Liver (tissue), 9 donors: ENCODE results near the gene SRGAP3. TPM values are rescaled to one million over a fixed set of nuclear protein-coding genes. Genes with fewer than 3 reads are reported as not detected.

Experiments
- DNase-seq: peaks from one replicate; pipeline ENCODE4 v3.0.0-alpha.2; 2017; ENCODE audit warnings: low spot score
- H3K27ac ChIP-seq, 2 donors: one replicate each; pipeline ENCODE4 v1.7.0; 2013; ENCODE audit warnings: inconsistent platforms in 2 of 2, low read length in 2 of 2, control low read depth in 1 of 2, low read depth in 1 of 2, mild to moderate bottlenecking in 1 of 2
- H3K27me3 ChIP-seq, 4 donors: one replicate each; pipeline versions ENCODE4 v1.6.1 to v1.7.0; 2013; ENCODE audit warnings: low read length in 3 of 4, inconsistent platforms in 1 of 4, mild to moderate bottlenecking in 1 of 4, moderate library complexity in 1 of 4; ENCODE audit not compliant: control insufficient read depth in 4 of 4, insufficient read depth in 4 of 4
- H3K36me3 ChIP-seq, 4 donors: one replicate each; pipeline versions ENCODE4 v1.6.1 to v1.7.0; 2013; ENCODE audit warnings: low read length in 3 of 4, mild to moderate bottlenecking in 3 of 4, low read depth in 1 of 4, moderate library complexity in 1 of 4; ENCODE audit not compliant: control insufficient read depth in 4 of 4, insufficient read depth in 3 of 4
- H3K4me1 ChIP-seq, 4 donors: one replicate each; pipeline versions ENCODE4 v1.6.1 to v1.7.0; 2013; ENCODE audit warnings: low read length in 3 of 4, mild to moderate bottlenecking in 3 of 4, moderate library complexity in 1 of 4; ENCODE audit not compliant: control insufficient read depth in 4 of 4, insufficient read depth in 4 of 4
- H3K4me3 ChIP-seq, 3 donors: one replicate each; pipeline versions ENCODE4 v1.6.1 to v1.7.0; 2013; ENCODE audit warnings: low read length in 3 of 3, control low read depth in 1 of 3, low read depth in 1 of 3, mild to moderate bottlenecking in 1 of 3
- H3K9ac ChIP-seq, 2 donors: one replicate each; pipeline ENCODE4 v1.7.0; 2013; ENCODE audit warnings: low read length in 2 of 2, mild to moderate bottlenecking in 2 of 2, moderate library complexity in 2 of 2, control low read depth in 1 of 2, low read depth in 1 of 2
- H3K9me3 ChIP-seq, 4 donors: one replicate each; pipeline versions ENCODE4 v1.6.1 to v1.7.0; 2013; ENCODE audit warnings: low read length in 3 of 4; ENCODE audit not compliant: control insufficient read depth in 4 of 4
- ATF3 ChIP-seq: IDR thresholded peaks from 2 replicates; pipeline ENCODE4 v1.6.1; 2016; ENCODE audit warnings: antibody characterized with exemption
- CTCF ChIP-seq: fragments of 150-350 bp; IDR thresholded peaks from 2 replicates; pipeline ENCODE4 v1.5.1; 2017; ENCODE audit warnings: improper control_type of control experiment, low read depth, low read length; ENCODE audit not compliant: missing input control
- EGR1 ChIP-seq, 2 donors: IDR thresholded peaks; 2 replicates each; pipeline ENCODE4 v1.6.1; 2016 to 2018; ENCODE audit warnings: antibody characterized with exemption in 2 of 2, low read depth in 2 of 2
- FOXA1 ChIP-seq: IDR thresholded peaks from 2 replicates; pipeline ENCODE4 v1.6.1; 2016; ENCODE audit warnings: antibody characterized with exemption
- FOXA2 ChIP-seq: IDR thresholded peaks from 2 replicates; pipeline ENCODE4 v1.6.1; 2016; ENCODE audit warnings: antibody characterized with exemption
- GABPA ChIP-seq, 2 donors: IDR thresholded peaks in 1 of 2; conservative IDR thresholded peaks in 1 of 2; 2 replicates each; pipeline ENCODE4 v1.6.1; 2016; ENCODE audit warnings: antibody characterized with exemption in 2 of 2, mild to moderate bottlenecking in 1 of 2, moderate library complexity in 1 of 2
- HNF4A ChIP-seq, 2 donors: conservative IDR thresholded peaks; 2 replicates each; pipeline ENCODE4 v1.6.1; 2016; ENCODE audit warnings: antibody characterized with exemption in 2 of 2, mild to moderate bottlenecking in 2 of 2
- HNF4G ChIP-seq: IDR thresholded peaks from 2 replicates; pipeline ENCODE4 v1.6.1; 2016; ENCODE audit warnings: antibody characterized with exemption
- NR2F2 ChIP-seq: IDR thresholded peaks from 2 replicates; pipeline ENCODE4 v1.6.1; 2016; ENCODE audit warnings: antibody characterized with exemption
- RAD21 ChIP-seq, 2 donors: IDR thresholded peaks; 2 replicates each; pipeline ENCODE4 v1.6.1; 2016; ENCODE audit warnings: antibody characterized with exemption in 2 of 2, mild to moderate bottlenecking in 2 of 2
- RXRA ChIP-seq, 2 donors: IDR thresholded peaks; 2 replicates each; pipeline ENCODE4 v1.6.1; 2017 to 2018; ENCODE audit warnings: antibody characterized with exemption in 2 of 2, mild to moderate bottlenecking in 1 of 2
- SP1 ChIP-seq: IDR thresholded peaks from 2 replicates; pipeline ENCODE4 v1.6.1; 2018; ENCODE audit warnings: antibody characterized with exemption, mild to moderate bottlenecking
- YY1 ChIP-seq: IDR thresholded peaks from 2 replicates; pipeline ENCODE4 v1.6.1; 2016; ENCODE audit warnings: antibody characterized with exemption, mild to moderate bottlenecking
- WGBS: extraction: QIAGEN DNeasy Blood & Tissue Kit; methylation state at CpG from one replicate; pipeline ENCODE4 v1.1.7; 2013; 5-methylcytosine and 5-hydroxymethylcytosine counted together
- polyA plus RNA-seq, 2 donors: library from polyadenylated mRNA; stranded (reverse) in 1 of 2; unstranded in 1 of 2; fragments of 200-250 nt in 1 of 2; fragments of >200 nt in 1 of 2; fragmentation: Nextera tagmentation in 1 of 2; extraction: Ambion mirVana in 1 of 2; gene quantifications; one replicate each; pipeline versions ENCODE4 v1.2.1 to v1.2.3, GENCODE V29; 2013 to 2015
- total RNA-seq, 2 donors: library from RNA; depleted of rRNA; stranded (reverse); fragments of >200 nt; gene quantifications; one replicate each; pipeline ENCODE4 v1.2.3, GENCODE V29; 2014
- TF ChIP-seq, protein P1 (sequence below): IDR thresholded peaks from 2 replicates; pipeline ENCODE4 v1.6.1; 2016; ENCODE audit warnings: antibody characterized with exemption, mild to moderate bottlenecking
- TF ChIP-seq, protein P2 (sequence below): IDR thresholded peaks from 2 replicates; pipeline ENCODE4 v1.6.1; 2016; ENCODE audit warnings: antibody characterized with exemption
- donor health status: healthy.
- donor health status: healthy.
- donor health status: healthy.
- donor health status: healthy.
- donor health status: healthy.

SRGAP3 gene
- total and polyA plus RNA-seq, 4 donors, result 0.61 to 4.2 (median 1.6) TPM

DNA sequence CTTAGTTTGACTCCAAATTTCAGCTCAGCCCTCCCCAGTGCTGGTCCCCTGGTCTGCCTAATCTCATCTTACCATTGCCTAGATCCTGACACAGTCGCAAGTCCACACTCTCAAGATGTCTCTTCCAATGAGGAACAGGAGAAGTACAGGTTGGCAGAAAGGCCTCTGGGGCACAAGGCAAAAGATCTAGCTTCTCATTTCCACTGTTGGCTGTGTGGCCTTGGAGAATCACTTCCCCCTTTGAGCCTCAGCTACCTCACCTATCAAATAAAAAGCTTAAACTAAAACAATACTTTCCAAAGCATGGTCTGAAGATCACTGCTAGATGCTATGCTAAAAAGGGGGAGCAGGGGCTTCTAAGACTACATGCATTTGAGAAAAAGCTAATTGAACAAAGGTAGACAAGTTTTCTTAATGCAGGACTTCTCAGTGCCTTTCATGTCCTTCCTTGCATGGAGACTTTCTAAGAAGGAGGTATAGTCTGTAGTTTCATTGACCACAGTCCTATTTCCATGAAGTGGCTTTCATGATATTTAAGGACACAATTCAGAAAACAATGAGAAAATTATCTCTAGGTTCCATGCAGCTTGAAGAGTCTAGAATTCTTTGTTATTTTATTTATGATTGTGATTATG lies 168.1 kb downstream of the SRGAP3 start:
- Histone ChIP-seq H3K9ac (no peak overlapping the region), H3K27ac (no peak overlapping the region), H3K4me3 (no peak overlapping the region), H3K27me3 (no peaks in the 10 kb centered on the region), H3K9me3 (no peaks in the 10 kb centered on the region), H3K4me1 (no peaks in the 10 kb centered on the region), H3K36me3 (peaks cover 0 to 3% (median 0%) of the 10 kb centered on the region in 4 donors)
- TF ChIP-seq, protein P1, sequence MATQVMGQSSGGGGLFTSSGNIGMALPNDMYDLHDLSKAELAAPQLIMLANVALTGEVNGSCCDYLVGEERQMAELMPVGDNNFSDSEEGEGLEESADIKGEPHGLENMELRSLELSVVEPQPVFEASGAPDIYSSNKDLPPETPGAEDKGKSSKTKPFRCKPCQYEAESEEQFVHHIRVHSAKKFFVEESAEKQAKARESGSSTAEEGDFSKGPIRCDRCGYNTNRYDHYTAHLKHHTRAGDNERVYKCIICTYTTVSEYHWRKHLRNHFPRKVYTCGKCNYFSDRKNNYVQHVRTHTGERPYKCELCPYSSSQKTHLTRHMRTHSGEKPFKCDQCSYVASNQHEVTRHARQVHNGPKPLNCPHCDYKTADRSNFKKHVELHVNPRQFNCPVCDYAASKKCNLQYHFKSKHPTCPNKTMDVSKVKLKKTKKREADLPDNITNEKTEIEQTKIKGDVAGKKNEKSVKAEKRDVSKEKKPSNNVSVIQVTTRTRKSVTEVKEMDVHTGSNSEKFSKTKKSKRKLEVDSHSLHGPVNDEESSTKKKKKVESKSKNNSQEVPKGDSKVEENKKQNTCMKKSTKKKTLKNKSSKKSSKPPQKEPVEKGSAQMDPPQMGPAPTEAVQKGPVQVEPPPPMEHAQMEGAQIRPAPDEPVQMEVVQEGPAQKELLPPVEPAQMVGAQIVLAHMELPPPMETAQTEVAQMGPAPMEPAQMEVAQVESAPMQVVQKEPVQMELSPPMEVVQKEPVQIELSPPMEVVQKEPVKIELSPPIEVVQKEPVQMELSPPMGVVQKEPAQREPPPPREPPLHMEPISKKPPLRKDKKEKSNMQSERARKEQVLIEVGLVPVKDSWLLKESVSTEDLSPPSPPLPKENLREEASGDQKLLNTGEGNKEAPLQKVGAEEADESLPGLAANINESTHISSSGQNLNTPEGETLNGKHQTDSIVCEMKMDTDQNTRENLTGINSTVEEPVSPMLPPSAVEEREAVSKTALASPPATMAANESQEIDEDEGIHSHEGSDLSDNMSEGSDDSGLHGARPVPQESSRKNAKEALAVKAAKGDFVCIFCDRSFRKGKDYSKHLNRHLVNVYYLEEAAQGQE, result no peak
- TF ChIP-seq FOXA2, result no peak
- no peak for TF ChIP-seq FOXA1
- TF ChIP-seq HNF4A (conservative IDR thresholded peaks at IDR 0.05), result no peak
- no peak for TF ChIP-seq RXRA (IDR thresholded peaks at IDR 0.05)
- TF ChIP-seq EGR1 (IDR thresholded peaks at IDR 0.05; ENCODE audit: low read depth in 2 of 2), result no peak
- no peak for TF ChIP-seq ATF3
- no peak for TF ChIP-seq HNF4G
- no peak for TF ChIP-seq RAD21 (IDR thresholded peaks at IDR 0.05)
- TF ChIP-seq GABPA (IDR thresholded peaks at IDR 0.05 in 1 of 2, conservative IDR thresholded peaks at IDR 0.05 in 1 of 2), result no peak
- no peak for TF ChIP-seq CTCF
- TF ChIP-seq SP1, result no peak
- no peak for TF ChIP-seq YY1
- TF ChIP-seq, protein P2, sequence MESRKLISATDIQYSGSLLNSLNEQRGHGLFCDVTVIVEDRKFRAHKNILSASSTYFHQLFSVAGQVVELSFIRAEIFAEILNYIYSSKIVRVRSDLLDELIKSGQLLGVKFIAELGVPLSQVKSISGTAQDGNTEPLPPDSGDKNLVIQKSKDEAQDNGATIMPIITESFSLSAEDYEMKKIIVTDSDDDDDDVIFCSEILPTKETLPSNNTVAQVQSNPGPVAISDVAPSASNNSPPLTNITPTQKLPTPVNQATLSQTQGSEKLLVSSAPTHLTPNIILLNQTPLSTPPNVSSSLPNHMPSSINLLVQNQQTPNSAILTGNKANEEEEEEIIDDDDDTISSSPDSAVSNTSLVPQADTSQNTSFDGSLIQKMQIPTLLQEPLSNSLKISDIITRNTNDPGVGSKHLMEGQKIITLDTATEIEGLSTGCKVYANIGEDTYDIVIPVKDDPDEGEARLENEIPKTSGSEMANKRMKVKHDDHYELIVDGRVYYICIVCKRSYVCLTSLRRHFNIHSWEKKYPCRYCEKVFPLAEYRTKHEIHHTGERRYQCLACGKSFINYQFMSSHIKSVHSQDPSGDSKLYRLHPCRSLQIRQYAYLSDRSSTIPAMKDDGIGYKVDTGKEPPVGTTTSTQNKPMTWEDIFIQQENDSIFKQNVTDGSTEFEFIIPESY, result no peak
- DNase-seq, result no peak
- 88% methylated on average over 1 of the region's 1 CpG for WGBS

DNA sequence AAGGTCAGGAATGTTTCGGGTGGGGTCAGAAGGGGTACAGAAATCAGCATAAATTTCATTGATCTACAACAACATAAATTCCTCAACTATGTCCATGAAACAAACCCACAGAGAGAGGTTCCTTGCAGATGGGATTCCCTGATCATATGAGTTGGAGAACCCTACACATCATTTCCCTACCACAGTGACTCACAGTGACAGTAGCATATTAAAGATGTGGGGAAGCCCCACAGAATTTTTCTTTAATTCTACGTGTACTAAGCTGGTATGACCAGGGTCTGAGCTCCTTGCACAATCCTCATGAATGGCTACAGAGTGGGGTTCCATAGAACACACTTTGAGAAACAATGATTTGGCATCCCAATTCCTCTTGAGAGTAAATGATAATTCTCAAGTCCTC lies 169.3 kb downstream of the SRGAP3 start:
- no peak overlapping the region for H3K27ac ChIP-seq
- H3K9ac ChIP-seq, result no peak overlapping the region
- 90% methylated on average over 2 of the region's 2 CpGs for WGBS
- no peak for DNase-seq
- no peak overlapping the region for H3K4me3 ChIP-seq
- H3K27me3 ChIP-seq, result no peaks in the 10 kb centered on the region
- H3K9me3 ChIP-seq, result no peaks in the 10 kb centered on the region
- TF ChIP-seq, protein P1, result no peak
- no peak for TF ChIP-seq YY1
- TF ChIP-seq GABPA (IDR thresholded peaks at IDR 0.05 in 1 of 2, conservative IDR thresholded peaks at IDR 0.05 in 1 of 2), result no peak
- TF ChIP-seq NR2F2, result no peak
- TF ChIP-seq RAD21 (IDR thresholded peaks at IDR 0.05), result no peak
- TF ChIP-seq SP1, result no peak
- H3K36me3 ChIP-seq, result peaks cover 0 to 3% (median 0%) of the 10 kb centered on the region in 4 donors
- no peaks in the 10 kb centered on the region for H3K4me1 ChIP-seq
